H9 (cell line): ENCODE results near the gene IL1RAPL2. TPM values are rescaled to one million over a fixed set of nuclear protein-coding genes. Genes with fewer than 3 reads are reported as not detected.

Experiments
- DNase-seq: peaks from one replicate; pipeline ENCODE4 v3.0.0-alpha.2; 2017
- H2AFZ ChIP-seq: one replicate; pipeline ENCODE4 v1.6.1; 2013; ENCODE audit warnings: mild to moderate bottlenecking, low read length, control low read depth, moderate library complexity
- H2AK5ac ChIP-seq: 2 replicates; pipeline ENCODE4 v1.6.1; 2013; ENCODE audit warnings: low read length, control low read depth, mixed read lengths; ENCODE audit not compliant: insufficient read length
- H2BK120ac ChIP-seq: one replicate; pipeline ENCODE4 v1.6.1; 2013; ENCODE audit warnings: low read depth, mild to moderate bottlenecking, low read length, control low read depth, inconsistent platforms; ENCODE audit not compliant: poor library complexity, severe bottlenecking
- H2BK12ac ChIP-seq: 2 replicates; pipeline ENCODE4 v1.6.1; 2013; ENCODE audit warnings: low read length, control low read depth, mixed read lengths, low read depth; ENCODE audit not compliant: insufficient read length
- H2BK15ac ChIP-seq: 2 replicates; pipeline ENCODE4 v1.6.1; 2013; ENCODE audit warnings: low read depth, low read length, control low read depth
- H2BK20ac ChIP-seq: one replicate; pipeline ENCODE4 v1.6.1; 2013; ENCODE audit warnings: low read depth, mild to moderate bottlenecking, low read length, control low read depth, inconsistent platforms; ENCODE audit not compliant: poor library complexity, severe bottlenecking
- H2BK5ac ChIP-seq: 2 replicates; pipeline ENCODE4 v1.6.1; 2013; ENCODE audit warnings: low read length, control low read depth, mixed read lengths; ENCODE audit not compliant: insufficient read length
- H3K14ac ChIP-seq: 2 replicates; pipeline ENCODE4 v1.6.1; 2013; ENCODE audit warnings: low read length, control low read depth; ENCODE audit not compliant: insufficient read depth
- H3K18ac ChIP-seq: 2 replicates; pipeline ENCODE4 v1.6.1; 2013; ENCODE audit warnings: low read depth, mild to moderate bottlenecking, mixed read lengths, low read length, control low read depth; ENCODE audit not compliant: insufficient read length
- H3K23ac ChIP-seq: 2 replicates; pipeline ENCODE4 v1.6.1; 2013; ENCODE audit warnings: low read length, control low read depth, mixed read lengths, low read depth; ENCODE audit not compliant: insufficient read length
- H3K23me2 ChIP-seq: 2 replicates; pipeline ENCODE4 v1.6.1; 2013; ENCODE audit warnings: low read depth, mild to moderate bottlenecking, mixed read lengths, low read length, control low read depth; ENCODE audit not compliant: insufficient read length, poor library complexity, severe bottlenecking
- H3K27ac ChIP-seq: 2 replicates; pipeline ENCODE4 v1.5.1; 2013; ENCODE audit warnings: low read length, control low read depth, mixed read lengths, low read depth; ENCODE audit not compliant: insufficient read length
- H3K27me3 ChIP-seq: 2 replicates; pipeline ENCODE4 v1.6.1; 2013; ENCODE audit warnings: low read length, control low read depth, inconsistent platforms; ENCODE audit not compliant: insufficient read depth
- H3K4ac ChIP-seq: 2 replicates; pipeline ENCODE4 v1.6.1; 2013; ENCODE audit warnings: low read depth, mild to moderate bottlenecking, control low read depth, inconsistent platforms, low read length, moderate library complexity
- H3K4me1 ChIP-seq: 2 replicates; pipeline ENCODE4 v1.6.1; 2013; ENCODE audit warnings: low read length, control low read depth, inconsistent platforms; ENCODE audit not compliant: insufficient read depth
- H3K4me2 ChIP-seq: 2 replicates; pipeline ENCODE4 v1.6.1; 2013; ENCODE audit warnings: low read length, control low read depth, mixed read lengths; ENCODE audit not compliant: insufficient read length, insufficient read depth
- H3K56ac ChIP-seq: 2 replicates; pipeline ENCODE4 v1.6.1; 2013; ENCODE audit warnings: low read depth, mild to moderate bottlenecking, mixed read lengths, low read length, control low read depth; ENCODE audit not compliant: insufficient read length
- H3K79me1 ChIP-seq: 2 replicates; pipeline ENCODE4 v1.6.1; 2013; ENCODE audit warnings: low read depth, mild to moderate bottlenecking, moderate library complexity, low read length, control low read depth, inconsistent platforms; ENCODE audit not compliant: insufficient read depth, poor library complexity, severe bottlenecking
- H3K79me2 ChIP-seq: 2 replicates; pipeline ENCODE4 v1.6.1; 2013; ENCODE audit warnings: low read length, control low read depth, inconsistent platforms; ENCODE audit not compliant: insufficient read depth
- H3K9ac ChIP-seq: 2 replicates; pipeline ENCODE4 v1.6.1; 2013; ENCODE audit warnings: low read length, control low read depth, mixed read lengths; ENCODE audit not compliant: insufficient read length; ENCODE audit errors: extremely low read depth
- H3K9me3 ChIP-seq: one replicate; pipeline ENCODE4 v1.6.1; 2013; ENCODE audit warnings: low read depth, low read length, inconsistent platforms; ENCODE audit not compliant: control insufficient read depth
- H3T11ph ChIP-seq: one replicate; pipeline ENCODE4 v1.6.1; 2013; ENCODE audit warnings: mild to moderate bottlenecking, low read length, control low read depth, inconsistent platforms
- H4K20me1 ChIP-seq: one replicate; pipeline ENCODE4 v1.6.1; 2013; ENCODE audit not compliant: control insufficient read depth, insufficient read length, insufficient read depth
- H4K5ac ChIP-seq: 2 replicates; pipeline ENCODE4 v1.6.1; 2013; ENCODE audit warnings: low read depth, mild to moderate bottlenecking, mixed read lengths, low read length, control low read depth; ENCODE audit not compliant: insufficient read length
- H4K8ac ChIP-seq: replicated peaks from 2 replicates; pipeline ENCODE4 v1.6.1; 2013; ENCODE audit warnings: low read length, control low read depth, mixed read lengths, low read depth; ENCODE audit not compliant: insufficient read length
- H4K91ac ChIP-seq: 2 replicates; pipeline ENCODE4 v1.6.1; 2013; ENCODE audit warnings: low read depth, mild to moderate bottlenecking, moderate library complexity, mixed read lengths, low read length, control low read depth; ENCODE audit not compliant: insufficient read length
- H3K27ac Mint-ChIP-seq, 3 experiments: 2 replicates in 2 of 3; 3 replicates in 1 of 3; pipeline ENCODE4 v1.8.0; 2020 to 2021; ENCODE audit warnings: mixed read lengths in 3 of 3, mild to moderate bottlenecking in 1 of 3, moderate library complexity in 1 of 3
- H3K27me3 Mint-ChIP-seq: 2 replicates; pipeline ENCODE4 v1.8.0; 2021; ENCODE audit warnings: low read depth, mild to moderate bottlenecking, moderate library complexity, mixed read lengths
- H3K36me3 Mint-ChIP-seq, 3 experiments: 2 replicates in 2 of 3; 3 replicates in 1 of 3; pipeline ENCODE4 v1.8.0; 2020 to 2021; ENCODE audit warnings: low read depth in 3 of 3, mixed read lengths in 3 of 3; ENCODE audit not compliant: insufficient read depth in 1 of 3
- H3K4me1 Mint-ChIP-seq, 2 experiments: 2 replicates each; pipeline ENCODE4 v1.8.0; 2020; ENCODE audit warnings: mixed read lengths in 2 of 2
- H3K4me3 Mint-ChIP-seq, 2 experiments: 2 replicates in 1 of 2; 3 replicates in 1 of 2; pipeline ENCODE4 v1.8.0; 2020 to 2021; ENCODE audit warnings: mild to moderate bottlenecking in 2 of 2, mixed read lengths in 2 of 2, moderate library complexity in 1 of 2
- H3K9me3 Mint-ChIP-seq, 2 experiments: 2 replicates in 1 of 2; 3 replicates in 1 of 2; pipeline ENCODE4 v1.8.0; 2020; ENCODE audit warnings: mild to moderate bottlenecking in 2 of 2, mixed read lengths in 2 of 2, moderate library complexity in 1 of 2
- WGBS: extraction: QIAGEN DNeasy Blood & Tissue Kit; methylation state at CpG from one replicate; pipeline ENCODE4 v1.1.7; 2013; ENCODE audit warnings: missing lambda C conversion rate, low lambda C conversion rate, mixed read lengths; ENCODE audit not compliant: insufficient read length; ENCODE audit errors: extremely low coverage; 5-methylcytosine and 5-hydroxymethylcytosine counted together
- total RNA-seq: library from RNA; stranded (reverse); gene quantifications from 2 replicates; pipeline ENCODE4 v1.2.1, GENCODE V29; 2021
- TF ChIP-seq, protein P1 (sequence below): fragments of 200-600 bp; sonication (generic); conservative IDR thresholded peaks from 3 replicates; pipeline ENCODE4 v1.8.0; 2021; ENCODE audit warnings: antibody characterized with exemption, mild to moderate bottlenecking

IL1RAPL2 gene
- total RNA-seq, 1 experiment from 2014 or later: not detected

DNA sequence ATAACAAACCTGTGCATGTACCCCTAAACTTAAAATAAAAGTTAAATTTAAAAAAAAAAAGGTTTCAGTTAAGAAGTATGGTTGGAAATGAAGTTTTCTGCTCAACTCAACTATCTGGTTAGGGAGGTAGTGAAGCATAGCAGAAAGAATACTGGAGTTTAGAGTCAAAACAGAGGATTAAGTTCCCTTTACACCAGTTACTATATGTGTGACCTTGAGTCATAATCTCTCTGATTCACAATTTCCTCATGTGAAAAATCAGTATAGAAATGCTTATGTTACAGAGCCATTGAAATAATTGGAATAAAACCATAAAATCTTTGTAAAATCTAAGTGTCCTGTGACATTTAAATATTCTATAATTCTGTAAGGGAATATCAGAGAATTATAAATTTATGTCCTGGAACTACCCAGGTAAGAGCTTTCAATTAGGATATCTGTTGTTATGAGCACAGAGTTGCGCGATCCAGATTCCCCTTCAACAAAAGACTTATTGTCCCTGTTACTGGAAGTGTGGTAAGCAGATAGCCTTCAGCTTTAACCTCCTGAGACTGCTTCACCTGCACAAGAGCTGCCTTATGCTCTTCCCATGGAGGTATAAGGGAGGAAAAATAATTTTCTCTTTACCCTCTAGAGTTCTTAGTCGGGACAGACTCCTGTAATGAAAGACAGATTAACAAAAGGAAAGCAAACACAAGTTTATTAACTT is 1052.5 kb downstream of the IL1RAPL2 start:
- Histone ChIP-seq H3K23me2 (no peaks in the 10 kb centered on the region), H2BK120ac (no peak overlapping the region), H3K4me2 (no peak overlapping the region), H3K79me2 (no peaks in the 10 kb centered on the region), H3K9ac (no peak overlapping the region), H3K27ac (no peak overlapping the region), H3K9me3 (no peaks in the 10 kb centered on the region), H2BK20ac (no peak overlapping the region), H3K23ac (no peak overlapping the region), H2BK5ac (no peak overlapping the region), H4K5ac (no peak overlapping the region), H3K56ac (no peak overlapping the region), H2BK12ac (no peak overlapping the region), H2AK5ac (no peak overlapping the region), H3T11ph (no peak overlapping the region), H3K79me1 (no peaks in the 10 kb centered on the region), H2AFZ (no peak overlapping the region), H3K27me3 (no peaks in the 10 kb centered on the region), H4K91ac (no peak overlapping the region), H3K4ac (no peak overlapping the region), H4K8ac (no peak overlapping the region), H2BK15ac (no peak overlapping the region), H3K14ac (no peak overlapping the region), H3K4me1 (no peaks in the 10 kb centered on the region), H4K20me1 (no peaks in the 10 kb centered on the region), H3K18ac (no peak overlapping the region)
- no peak overlapping the region for H3K27ac Mint-ChIP-seq
- H3K4me3 Mint-ChIP-seq: no peak overlapping the region
- no peaks in the 10 kb centered on the region for H3K27me3 Mint-ChIP-seq
- TF ChIP-seq, protein P1, sequence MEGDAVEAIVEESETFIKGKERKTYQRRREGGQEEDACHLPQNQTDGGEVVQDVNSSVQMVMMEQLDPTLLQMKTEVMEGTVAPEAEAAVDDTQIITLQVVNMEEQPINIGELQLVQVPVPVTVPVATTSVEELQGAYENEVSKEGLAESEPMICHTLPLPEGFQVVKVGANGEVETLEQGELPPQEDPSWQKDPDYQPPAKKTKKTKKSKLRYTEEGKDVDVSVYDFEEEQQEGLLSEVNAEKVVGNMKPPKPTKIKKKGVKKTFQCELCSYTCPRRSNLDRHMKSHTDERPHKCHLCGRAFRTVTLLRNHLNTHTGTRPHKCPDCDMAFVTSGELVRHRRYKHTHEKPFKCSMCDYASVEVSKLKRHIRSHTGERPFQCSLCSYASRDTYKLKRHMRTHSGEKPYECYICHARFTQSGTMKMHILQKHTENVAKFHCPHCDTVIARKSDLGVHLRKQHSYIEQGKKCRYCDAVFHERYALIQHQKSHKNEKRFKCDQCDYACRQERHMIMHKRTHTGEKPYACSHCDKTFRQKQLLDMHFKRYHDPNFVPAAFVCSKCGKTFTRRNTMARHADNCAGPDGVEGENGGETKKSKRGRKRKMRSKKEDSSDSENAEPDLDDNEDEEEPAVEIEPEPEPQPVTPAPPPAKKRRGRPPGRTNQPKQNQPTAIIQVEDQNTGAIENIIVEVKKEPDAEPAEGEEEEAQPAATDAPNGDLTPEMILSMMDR: no peak
- DNase-seq: no peak
- H3K4me1 Mint-ChIP-seq: no peaks in the 10 kb centered on the region
- H3K36me3 Mint-ChIP-seq: no peaks in the 10 kb centered on the region
- WGBS: no CpG with 5 or more reads among the region's 3 CpGs
- H3K9me3 Mint-ChIP-seq: peaks cover 0 to 24% of the 10 kb centered on the region in 2 experiments; a peak in 2 of 5 replicates
